Right renal pelvis (tissue), 4 donors: Measurements from ENCODE around the gene SRGAP2C. TPM values are rescaled to one million over a fixed set of nuclear protein-coding genes. Genes with fewer than 3 reads are reported as not detected.
"Not testable (repeated sequence)": the region's sequence is repeated elsewhere in the genome, so short reads cannot be mapped to it uniquely, and the experiment has no call there.

Experiments used
- DNase-seq, 4 donors: peaks; one replicate each; pipeline ENCODE4 v3.0.0-alpha.2; 2013; ENCODE audit warnings: low read depth in 4 of 4, low spot score in 3 of 4, missing footprints in 1 of 4
- polyA plus RNA-seq, 4 donors: library from polyadenylated mRNA; unstranded; fragments of 120-200 nt; gene quantifications; one replicate each; pipeline ENCODE4 v1.2.1, GENCODE V29; 2013; ENCODE audit not compliant: insufficient read length in 4 of 4

Gene SRGAP2C
- polyA plus RNA-seq, 4 donors = 18.9 to 26.5 (median 22.9) TPM

GRCh38 chr1:121362234-121362883 is 177.6 kb downstream of the SRGAP2C start:
- DNase-seq = not testable (repeated sequence)

GRCh38 chr1:121365316-121365715 is 180.5 kb downstream of the SRGAP2C start:
- DNase-seq = not testable (repeated sequence)

DNA sequence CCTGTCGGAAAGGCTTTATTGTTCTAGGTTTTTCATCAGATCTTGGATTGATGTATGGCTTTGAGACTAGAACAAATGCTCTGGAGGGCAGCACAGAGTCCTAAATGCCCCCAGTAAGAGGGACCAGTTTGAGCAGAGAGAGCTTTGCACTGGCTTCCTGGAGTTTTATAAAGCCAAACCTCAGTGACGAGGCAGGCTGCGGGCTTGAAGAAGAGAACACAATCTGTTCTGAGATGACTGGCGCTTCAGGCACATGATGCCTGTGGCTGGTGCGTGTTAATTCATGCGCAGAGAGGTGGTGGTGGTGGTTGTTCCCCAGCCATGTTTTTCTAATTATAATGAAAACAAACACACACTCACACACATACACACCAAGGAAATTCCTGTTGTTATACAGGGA is 180.9 kb downstream of the SRGAP2C start:
- DNase-seq = not testable (repeated sequence)

- DNase-seq = not testable (repeated sequence)
Observed at GRCh38 chr1:121366171-121366570, 181.4 kb downstream of the SRGAP2C start.

GRCh38 chr1:121368910-121369309 is 184.1 kb downstream of the SRGAP2C start:
- DNase-seq = not testable (repeated sequence)

DNA sequence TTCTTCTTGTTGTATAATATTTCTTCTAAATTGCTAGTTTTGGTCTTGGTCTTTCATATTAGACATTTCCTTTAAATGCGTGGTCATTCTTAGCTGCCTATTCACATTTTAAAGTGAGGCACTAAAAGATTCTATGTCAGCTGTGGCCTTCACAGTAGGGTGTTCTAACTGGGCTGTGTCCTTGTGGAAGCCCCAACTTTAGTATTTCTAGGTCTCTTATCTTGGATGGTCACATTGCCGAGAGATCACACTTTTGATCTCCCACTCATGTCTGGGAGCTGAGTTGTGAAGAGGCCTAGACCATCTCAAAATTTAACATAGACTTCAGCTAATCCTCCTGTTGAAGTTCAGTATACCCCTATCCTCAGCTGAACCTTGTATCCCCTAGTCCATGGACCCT is 185.2 kb downstream of the SRGAP2C start:
- not testable (repeated sequence) for DNase-seq

- not testable (repeated sequence) for DNase-seq
Observed at GRCh38 chr1:121374851-121375367, 190.1 kb downstream of the SRGAP2C start.

DNA sequence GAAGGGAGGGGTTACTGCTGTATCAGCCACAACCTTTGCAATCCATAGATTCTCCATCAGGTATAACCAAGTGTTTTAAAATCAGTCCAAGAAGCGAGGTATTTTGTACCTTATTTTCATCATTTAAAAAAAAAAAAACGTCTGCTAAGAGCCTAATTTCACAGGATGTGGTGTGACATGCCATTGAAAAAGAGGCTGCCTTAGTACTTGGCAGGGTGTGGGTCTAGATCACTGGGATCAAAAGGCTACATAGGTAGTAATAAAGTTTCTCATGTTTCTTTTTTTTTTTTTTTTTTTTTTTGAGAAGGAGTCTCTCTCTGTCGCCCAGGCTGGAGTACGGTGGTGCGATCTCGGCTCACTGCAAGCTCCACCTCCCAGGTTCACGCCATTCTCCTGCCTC is 192.2 kb downstream of the SRGAP2C start:
- DNase-seq = not testable (repeated sequence)

DNA sequence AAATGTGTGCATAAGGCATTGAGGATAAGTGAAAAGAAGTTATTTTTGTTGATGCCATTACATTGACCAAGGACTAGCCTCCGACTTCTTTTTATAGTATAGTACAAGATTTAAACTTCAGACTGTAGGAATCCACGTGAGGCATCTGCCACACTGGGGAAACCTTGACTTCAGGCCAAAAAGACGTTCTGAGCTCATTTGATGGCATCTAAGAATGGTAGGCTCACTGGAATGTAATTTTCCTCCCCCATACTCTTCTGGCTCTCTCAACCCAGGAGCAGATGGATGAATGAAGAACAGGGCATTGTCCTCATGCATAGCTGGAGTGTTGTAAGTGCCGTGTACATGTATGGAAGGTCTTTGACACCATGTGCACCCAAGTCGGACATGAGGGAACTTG is 194.0 kb downstream of the SRGAP2C start:
- not testable (repeated sequence) for DNase-seq

DNA sequence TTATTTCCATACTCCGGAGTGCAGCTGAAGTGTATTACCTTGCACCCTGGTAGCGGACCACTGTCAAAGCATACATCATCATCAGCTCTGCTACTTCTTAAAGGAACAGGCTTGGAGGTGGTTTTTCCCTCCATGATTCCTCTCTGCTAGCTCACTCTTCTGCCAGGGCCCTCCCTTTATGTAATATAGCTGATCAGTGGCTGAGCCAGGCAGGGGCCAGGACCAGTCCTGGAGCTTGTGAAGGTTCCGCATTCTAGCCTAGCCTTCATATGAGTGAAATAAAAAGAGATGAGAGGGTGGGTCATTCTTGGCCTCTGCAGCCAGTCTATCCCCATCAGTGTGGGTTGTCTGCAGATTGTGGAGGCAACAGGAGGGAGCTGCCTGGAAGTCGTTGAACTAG is 200.0 kb downstream of the SRGAP2C start:
- DNase-seq = not testable (repeated sequence)

GRCh38 chr1:121385162-121385561 is 200.4 kb downstream of the SRGAP2C start:
- not testable (repeated sequence) for DNase-seq

DNA sequence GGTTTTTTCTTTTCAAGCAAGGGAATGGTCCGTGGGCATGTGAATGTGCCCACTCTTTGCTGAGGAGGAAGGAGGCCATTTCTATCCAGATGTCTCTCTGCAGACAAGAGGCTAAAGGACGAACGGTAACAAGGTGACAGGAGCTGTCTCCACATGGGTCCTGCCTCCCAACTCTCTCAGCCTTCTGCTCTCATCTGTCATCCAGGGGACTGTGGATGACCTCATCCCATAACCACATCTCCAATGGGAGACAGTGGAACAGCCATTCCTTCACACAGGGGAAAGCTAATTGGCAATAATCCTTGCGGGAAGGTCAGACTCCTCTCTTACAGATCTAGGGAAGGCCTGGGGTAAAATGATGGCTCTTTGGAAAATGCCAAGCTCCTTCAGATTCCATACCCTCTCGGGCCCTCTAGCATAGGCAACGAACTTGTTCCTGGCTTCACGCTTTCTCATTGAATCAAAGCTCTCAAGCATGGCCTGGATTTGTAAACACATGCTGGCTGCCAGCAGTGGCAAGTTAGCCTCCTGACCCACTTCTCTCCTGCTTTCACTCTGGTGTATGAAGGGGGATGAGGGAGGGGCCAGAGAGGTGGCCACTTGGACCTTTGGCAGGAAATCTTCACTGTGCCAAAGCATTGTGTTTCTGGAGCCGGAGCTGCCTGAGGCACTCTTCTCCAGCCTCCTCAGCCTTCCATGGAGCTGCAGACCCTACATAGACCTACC is 201.0 kb downstream of the SRGAP2C start:
- DNase-seq = not testable (repeated sequence)

GRCh38 chr1:121386319-121386948 is 201.7 kb downstream of the SRGAP2C start:
- not testable (repeated sequence) for DNase-seq

GRCh38 chr1:121389895-121390560 is 205.3 kb downstream of the SRGAP2C start:
- DNase-seq = not testable (repeated sequence)

DNA sequence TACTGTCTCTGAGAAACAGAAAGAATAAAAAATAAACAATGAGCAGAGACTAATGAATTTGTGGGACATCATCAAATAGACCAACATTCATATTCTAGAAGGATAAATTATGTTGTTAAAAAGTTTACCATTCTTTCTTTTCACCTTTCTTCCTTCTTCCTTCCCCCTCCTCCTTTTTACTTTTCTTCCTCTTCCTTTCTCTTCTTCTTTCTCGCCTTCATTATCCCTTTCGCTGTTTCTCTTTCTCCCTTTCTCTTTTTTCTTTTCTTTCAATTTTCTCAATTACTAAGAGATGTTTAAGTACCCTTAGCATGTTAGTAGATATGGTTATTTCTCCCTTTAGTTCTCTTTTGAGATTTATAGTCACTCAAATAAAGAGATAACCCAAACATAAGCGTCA is 207.4 kb downstream of the SRGAP2C start:
- DNase-seq = not testable (repeated sequence)

DNA sequence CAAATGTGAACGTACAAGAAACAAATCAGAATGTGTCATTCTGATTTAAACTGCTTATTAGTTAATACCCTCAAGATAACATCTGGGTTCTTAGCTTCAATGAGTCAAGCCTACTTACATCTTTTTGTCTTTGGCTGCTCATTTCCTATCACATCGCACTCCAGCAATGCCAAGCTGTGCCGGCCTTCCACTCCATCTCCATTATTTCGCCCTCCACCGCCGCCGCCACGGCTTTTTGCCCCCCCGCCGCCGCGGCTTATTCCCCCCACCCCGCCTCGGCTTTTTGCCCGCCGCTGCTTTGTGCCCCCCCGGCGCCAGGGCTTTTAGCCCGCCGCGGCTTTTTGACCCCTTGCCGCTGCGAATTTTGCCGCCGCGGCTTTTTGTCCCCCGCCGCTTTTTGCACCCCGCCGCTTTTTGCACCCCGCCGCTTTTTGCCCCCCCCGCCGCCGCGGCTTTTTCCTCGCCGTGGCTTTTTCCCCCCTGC is 211.0 kb downstream of the SRGAP2C start:
- DNase-seq = not testable (repeated sequence)

GRCh38 chr1:121396335-121397081 is 211.7 kb downstream of the SRGAP2C start:
- DNase-seq = not testable (repeated sequence)

DNA sequence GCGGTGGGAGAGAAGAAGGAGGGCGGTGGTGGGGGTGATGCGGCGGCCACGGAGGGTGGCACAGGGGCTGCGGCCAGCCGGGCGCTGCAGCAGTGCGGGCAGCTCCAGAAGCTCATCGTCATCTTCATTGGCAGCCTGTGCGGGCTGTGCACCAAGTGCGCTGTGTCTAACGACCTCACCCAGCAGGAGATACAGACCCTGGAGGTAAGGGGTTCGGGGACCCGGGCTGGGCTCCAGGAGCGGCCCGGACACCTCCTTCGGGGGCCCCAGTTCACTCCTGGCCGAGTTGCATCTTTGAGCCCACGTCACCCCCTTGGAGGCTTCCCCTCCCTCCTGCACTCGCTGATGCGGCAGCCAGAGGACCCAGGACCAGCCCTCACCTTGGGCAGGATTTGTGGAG is 212.3 kb downstream of the SRGAP2C start:
- DNase-seq = not testable (repeated sequence)

GRCh38 chr1:121399193-121399592 is 214.4 kb downstream of the SRGAP2C start:
- DNase-seq = not testable (repeated sequence)

GRCh38 chr1:121400108-121400507 is 215.3 kb downstream of the SRGAP2C start:
- not testable (repeated sequence) for DNase-seq
